ENCODE results near the gene TANC1.

Gene TANC1

GRCh38 chr2:159211447-159212396 is 243.3 kb downstream of the TANC1 start:
- H3K27me3 ChIP-seq (ENCODE audit: insufficient read depth, low read length, poor library complexity, severe bottlenecking): no peaks in the 10 kb centered on the region
- H3K4me2 ChIP-seq (ENCODE audit: low read depth, low read length, poor library complexity, severe bottlenecking): no peak overlapping the region

GRCh38 chr2:159213296-159213695 is 244.9 kb downstream of the TANC1 start:
- H3F3A ChIP-seq (ENCODE audit: low read depth): no peaks in the 10 kb centered on the region
- no peaks in the 10 kb centered on the region for H3K9me3 ChIP-seq (ENCODE audit: insufficient read depth, low read depth, low read length)
- no peaks in the 10 kb centered on the region for H3K79me2 ChIP-seq (ENCODE audit: insufficient read depth, low read length)
- no peaks in the 10 kb centered on the region for H3K36me3 ChIP-seq (ENCODE audit: insufficient read depth, low read length)
- no peaks in the 10 kb centered on the region for H3K9me2 ChIP-seq (replicated peaks; ENCODE audit: low read depth, low read length)
- no peak overlapping the region for H3K4me2 ChIP-seq (ENCODE audit: low read depth, low read length, poor library complexity, severe bottlenecking)
- TF ChIP-seq CTCF (conservative IDR thresholded peaks at IDR 0.05; ENCODE audit: low read length) (no peak), EZH2phosphoT487 (IDR thresholded peaks at IDR 0.05; ENCODE audit: borderline replicate concordance) (no peak)
- no peak overlapping the region for H2AFZ ChIP-seq (ENCODE audit: low read length)
- H3K27me3 ChIP-seq (ENCODE audit: insufficient read depth, low read length, poor library complexity, severe bottlenecking): no peaks in the 10 kb centered on the region
- no peak overlapping the region for H3K4me3 ChIP-seq (ENCODE audit: low read length, poor library complexity, severe bottlenecking)
- H3K4me1 ChIP-seq (ENCODE audit: insufficient read depth, low read length, poor library complexity, severe bottlenecking): peaks cover 32% of the 10 kb centered on the region
- H3K9ac ChIP-seq (ENCODE audit: low read depth, low read length, poor library complexity, severe bottlenecking): no peak overlapping the region
- H4K20me1 ChIP-seq (ENCODE audit: insufficient read depth, low read length, poor library complexity, severe bottlenecking): no peaks in the 10 kb centered on the region

More at GRCh38 chr2:159211447-159212396, 243.3 kb downstream of the TANC1 start:
- Histone ChIP-seq H3K4me3 (ENCODE audit: low read length, poor library complexity, severe bottlenecking) (no peak overlapping the region), H3F3A (ENCODE audit: low read depth) (no peaks in the 10 kb centered on the region), H3K4me1 (ENCODE audit: insufficient read depth, low read length, poor library complexity, severe bottlenecking) (peaks cover 32% of the 10 kb centered on the region), H2AFZ (ENCODE audit: low read length) (no peak overlapping the region; the same call in 1 of the 2 replicates), H3K9me2 (replicated peaks; ENCODE audit: low read depth, low read length) (no peaks in the 10 kb centered on the region), H3K79me2 (ENCODE audit: insufficient read depth, low read length) (no peaks in the 10 kb centered on the region), H4K20me1 (ENCODE audit: insufficient read depth, low read length, poor library complexity, severe bottlenecking) (no peaks in the 10 kb centered on the region), H3K9ac (ENCODE audit: low read depth, low read length, poor library complexity, severe bottlenecking) (no peak overlapping the region), H3K9me3 (ENCODE audit: insufficient read depth, low read depth, low read length) (no peaks in the 10 kb centered on the region), H3K36me3 (ENCODE audit: insufficient read depth, low read length) (no peaks in the 10 kb centered on the region)
- TF ChIP-seq CTCF (conservative IDR thresholded peaks at IDR 0.05; ENCODE audit: low read length) (0 out of 2 replicates have a peak, but pooled peaks have one; percentile 15), EZH2phosphoT487 (IDR thresholded peaks at IDR 0.05; ENCODE audit: borderline replicate concordance) (no peak)

GRCh38 chr2:159214325-159214865 is 246.0 kb downstream of the TANC1 start:
- Histone ChIP-seq H3K9me2 (replicated peaks; ENCODE audit: low read depth, low read length) (no peaks in the 10 kb centered on the region), H3K4me2 (ENCODE audit: low read depth, low read length, poor library complexity, severe bottlenecking) (no peak overlapping the region), H3K36me3 (ENCODE audit: insufficient read depth, low read length) (no peaks in the 10 kb centered on the region; the same call in 1 of the 2 replicates), H2AFZ (ENCODE audit: low read length) (no peak overlapping the region), H3K4me3 (ENCODE audit: low read length, poor library complexity, severe bottlenecking) (no peak overlapping the region), H3K9me3 (ENCODE audit: insufficient read depth, low read depth, low read length) (no peaks in the 10 kb centered on the region), H3K4me1 (ENCODE audit: insufficient read depth, low read length, poor library complexity, severe bottlenecking) (peaks cover 22% of the 10 kb centered on the region), H3K79me2 (ENCODE audit: insufficient read depth, low read length) (no peaks in the 10 kb centered on the region), H3K27me3 (ENCODE audit: insufficient read depth, low read length, poor library complexity, severe bottlenecking) (no peaks in the 10 kb centered on the region), H4K20me1 (ENCODE audit: insufficient read depth, low read length, poor library complexity, severe bottlenecking) (no peaks in the 10 kb centered on the region), H3F3A (ENCODE audit: low read depth) (no peaks in the 10 kb centered on the region), H3K9ac (ENCODE audit: low read depth, low read length, poor library complexity, severe bottlenecking) (no peak overlapping the region)
- TF ChIP-seq CTCF (conservative IDR thresholded peaks at IDR 0.05; ENCODE audit: low read length) (no peak), EZH2phosphoT487 (IDR thresholded peaks at IDR 0.05; ENCODE audit: borderline replicate concordance) (no peak)
